GM19324 (cell line): ENCODE results near the gene GGCX.
A peak's percentile ranks its signal among the peaks of the same experiment; 100 is the strongest.
"Not testable (repeated sequence)": the region's sequence is repeated elsewhere in the genome, so short reads cannot be mapped to it uniquely, and the experiment has no call there.

ENCODE experiments used
- ATAC-seq: cut with Tn5 transposase; IDR thresholded peaks from one replicate; pipeline ENCODE4 v1.9.1; 2021; ENCODE audit warnings: mild to moderate bottlenecking, moderate library complexity; ENCODE audit not compliant: unreplicated experiment, low FRiP score

GGCX gene

GRCh38 chr2:85577386-85578242 lies 16.3 kb upstream of the GGCX start, which contains the start of gene VAMP8:
TSS of gene VAMP8 (plus strand) at chr2:85577586. CDS start at chr2:85577647, 61 bp downstream.
- ATAC-seq, result peak; percentile 67

GRCh38 chr2:85577063-85577385 lies 15.7 kb upstream of the GGCX start:
- no peak for ATAC-seq

GRCh38 chr2:85575739-85576138 lies 14.4 kb upstream of the GGCX start:
- no peak for ATAC-seq

GRCh38 chr2:85566265-85566664 lies 5.0 kb upstream of the GGCX start:
- ATAC-seq, result no peak

- no peak for ATAC-seq
Measured at GRCh38 chr2:85564144-85564563, 2.9 kb upstream of the GGCX start.

GRCh38 chr2:85560812-85561279 lies 447 bp downstream of the GGCX start:
- ATAC-seq, result no peak

- ATAC-seq, result not testable (repeated sequence)
Measured at GRCh38 chr2:85560403-85560726, 928 bp downstream of the GGCX start.

GRCh38 chr2:85558160-85558559 lies 3.1 kb downstream of the GGCX start:
- ATAC-seq, result no peak

- ATAC-seq, result no peak
Measured at GRCh38 chr2:85557130-85557529, 4.2 kb downstream of the GGCX start.

- ATAC-seq, result no peak
Measured at GRCh38 chr2:85554980-85555612, 6.2 kb downstream of the GGCX start.

- ATAC-seq, result no peak
Measured at GRCh38 chr2:85553184-85553583, 8.1 kb downstream of the GGCX start.

GRCh38 chr2:85551698-85552678 lies 9.3 kb downstream of the GGCX start:
- no peak for ATAC-seq

GRCh38 chr2:85550486-85550885 lies 10.8 kb downstream of the GGCX start:
- ATAC-seq, result no peak

- no peak for ATAC-seq
Measured at GRCh38 chr2:85549826-85550225, 11.5 kb downstream of the GGCX start.

GRCh38 chr2:85549095-85549494 lies 12.2 kb downstream of the GGCX start:
- no peak for ATAC-seq

- no peak for ATAC-seq
Measured at GRCh38 chr2:85548608-85548900, 12.7 kb downstream of the GGCX start.

GRCh38 chr2:85547859-85548607 lies 13.3 kb downstream of the GGCX start:
- no peak for ATAC-seq

- no peak for ATAC-seq
Measured at GRCh38 chr2:85547089-85547858, 14.0 kb downstream of the GGCX start.

- ATAC-seq, result no peak
Measured at GRCh38 chr2:85545780-85546240, 15.5 kb downstream of the GGCX start.
